IMR-90 (cell line): Measurements from ENCODE around the gene SFT2D2. TPM values are rescaled to one million over a fixed set of nuclear protein-coding genes. Genes with fewer than 3 reads are reported as not detected.

ENCODE experiments used
- ATAC-seq: fragments of 200-7000 bp; cut with Tn5 transposase; 2 replicates; pipeline ENCODE4 v1.9.1; 2020; ENCODE audit warnings: low read depth, mild to moderate bottlenecking, moderate library complexity
- BruUV-seq: library from RNA; stranded (reverse); fragments of 400-500 nt; replicated peaks from 2 replicates; lab custom pipeline; 2021; lab: Mats Ljungman, UMichigan
- CTCF ChIA-PET: fragments of 300-600 bp; formaldehyde crosslinking; extraction: SDS; loops from one replicate; lab custom pipeline; 2021; ENCODE audit warnings: antibody characterized with exemption; lab: Yijun Ruan, JAX
- POLR2A ChIA-PET: fragments of 300-600 bp; sonication (Branson Sonifier 250); formaldehyde crosslinking; loops from one replicate; lab custom pipeline; 2022; ENCODE audit warnings: antibody characterized with exemption; ENCODE audit not compliant: unreplicated experiment; lab: Charles Lee
- DNase-seq: peaks from one replicate; pipeline ENCODE4 v3.0.0; 2013
- H2AFZ ChIP-seq: replicated peaks from 2 replicates; pipeline ENCODE3; 2013; ENCODE audit warnings: low read length, mild to moderate bottlenecking; ENCODE audit not compliant: poor library complexity
- H2AK5ac ChIP-seq: 2 replicates; pipeline ENCODE4 v1.6.1; 2013; ENCODE audit warnings: low read depth, low read length, inconsistent platforms
- H2AK9ac ChIP-seq: replicated peaks from 2 replicates; pipeline ENCODE3; 2013; ENCODE audit warnings: mild to moderate bottlenecking, low read depth, low read length, moderate library complexity; ENCODE audit not compliant: poor library complexity
- H2BK120ac ChIP-seq: 2 replicates; pipeline ENCODE4 v1.6.1; 2013; ENCODE audit warnings: low read depth, low read length, inconsistent platforms
- H2BK15ac ChIP-seq: 3 replicates; pipeline ENCODE4 v1.6.1; 2013; ENCODE audit warnings: low read depth, low read length, inconsistent platforms
- H2BK20ac ChIP-seq: 2 replicates; pipeline ENCODE4 v1.6.1; 2013; ENCODE audit warnings: low read depth, mild to moderate bottlenecking, inconsistent platforms, low read length, moderate library complexity
- H2BK5ac ChIP-seq: 2 replicates; pipeline ENCODE4 v1.6.1; 2013; ENCODE audit warnings: mild to moderate bottlenecking, low read depth, low read length, inconsistent platforms; ENCODE audit not compliant: poor library complexity, severe bottlenecking
- H3K14ac ChIP-seq: replicated peaks from 2 replicates; pipeline ENCODE4 v1.6.1; 2013; ENCODE audit warnings: low read depth, low read length, inconsistent platforms
- H3K18ac ChIP-seq: 2 replicates; pipeline ENCODE4 v1.6.1; 2013; ENCODE audit warnings: low read depth, low read length, control low read depth
- H3K23ac ChIP-seq: 2 replicates; pipeline ENCODE4 v1.6.1; 2013; ENCODE audit warnings: low read depth, low read length, inconsistent platforms
- H3K27ac ChIP-seq: 2 replicates; pipeline ENCODE4 v1.5.1; 2013; ENCODE audit warnings: mild to moderate bottlenecking, control low read depth, low read length; ENCODE audit not compliant: insufficient read depth
- H3K27me3 ChIP-seq: 2 replicates; pipeline ENCODE4 v1.6.1; 2013; ENCODE audit warnings: low read length; ENCODE audit not compliant: control insufficient read depth, insufficient read depth
- H3K36me3 ChIP-seq: 2 replicates; pipeline ENCODE4 v1.6.1; 2013; ENCODE audit warnings: low read length, mixed read lengths; ENCODE audit not compliant: control insufficient read depth, insufficient read depth
- H3K4ac ChIP-seq: 2 replicates; pipeline ENCODE4 v1.6.1; 2013; ENCODE audit warnings: low read depth, low read length, inconsistent platforms
- H3K4me1 ChIP-seq: 2 replicates; pipeline ENCODE4 v1.6.1; 2013; ENCODE audit warnings: low read length, mixed read lengths; ENCODE audit not compliant: control insufficient read depth, insufficient read depth
- H3K4me2 ChIP-seq: 2 replicates; pipeline ENCODE4 v1.6.1; 2013; ENCODE audit warnings: low read depth, mild to moderate bottlenecking, control low read depth, low read length, moderate library complexity
- H3K4me3 ChIP-seq: 2 replicates; pipeline ENCODE4 v1.5.1; 2013; ENCODE audit warnings: low read depth, mild to moderate bottlenecking, control low read depth, low read length, moderate library complexity; ENCODE audit not compliant: insufficient read depth
- H3K56ac ChIP-seq: 2 replicates; pipeline ENCODE4 v1.6.1; 2013; ENCODE audit warnings: low read length, inconsistent platforms; ENCODE audit not compliant: insufficient read depth; ENCODE audit errors: extremely low read depth
- H3K79me1 ChIP-seq, 2 experiments: 2 replicates each; pipeline ENCODE4 v1.6.1; 2013; ENCODE audit warnings: low read length in 2 of 2, inconsistent platforms in 1 of 2, low read depth in 1 of 2
- H3K9ac ChIP-seq: 2 replicates; pipeline ENCODE4 v1.6.1; 2013; ENCODE audit warnings: low read depth, low read length, control low read depth
- H3K9me1 ChIP-seq: 2 replicates; pipeline ENCODE4 v1.6.1; 2013; ENCODE audit warnings: low read length, inconsistent platforms; ENCODE audit not compliant: insufficient read depth
- H3K9me3 ChIP-seq: 2 replicates; pipeline ENCODE4 v1.6.1; 2013; ENCODE audit warnings: low read length; ENCODE audit not compliant: control insufficient read depth, insufficient read depth
- H4K20me1 ChIP-seq: 2 replicates; pipeline ENCODE4 v1.6.1; 2013; ENCODE audit warnings: low read length, inconsistent platforms; ENCODE audit not compliant: insufficient read depth
- H4K5ac ChIP-seq: 2 replicates; pipeline ENCODE4 v1.6.1; 2013; ENCODE audit warnings: mild to moderate bottlenecking, low read depth, low read length, control low read depth
- H4K8ac ChIP-seq, 2 experiments: 2 replicates each; pipeline ENCODE4 v1.6.1; 2013; ENCODE audit warnings: low read depth in 2 of 2, low read length in 2 of 2, control low read depth in 1 of 2, inconsistent platforms in 1 of 2
- H4K91ac ChIP-seq: 2 replicates; pipeline ENCODE4 v1.6.1; 2013; ENCODE audit warnings: low read depth, low read length, inconsistent platforms; ENCODE audit not compliant: insufficient read depth
- CEBPB ChIP-seq: IDR thresholded peaks from 2 replicates; pipeline ENCODE4 v1.6.1; 2012; ENCODE audit warnings: low read depth, low read length, improper control_type of control experiment
- CHD1 ChIP-seq: IDR thresholded peaks from 2 replicates; pipeline ENCODE4 v1.6.1; 2012; ENCODE audit warnings: low read depth, low read length, improper control_type of control experiment
- FOS ChIP-seq: fragments of 150-350 bp; IDR thresholded peaks from 2 replicates; pipeline ENCODE4 v1.6.1; 2016; ENCODE audit warnings: low read depth, low read length
- MAFK ChIP-seq: IDR thresholded peaks from 2 replicates; pipeline ENCODE4 v1.6.1; 2012; ENCODE audit warnings: low read depth, low read length, improper control_type of control experiment
- NFE2L2 ChIP-seq: fragments of 150-350 bp; IDR thresholded peaks from 2 replicates; pipeline ENCODE4 v1.6.1; 2016; ENCODE audit warnings: low read depth, mild to moderate bottlenecking, low read length
- POLR2A ChIP-seq: IDR thresholded peaks from 2 replicates; pipeline ENCODE4 v1.6.1; 2012; ENCODE audit warnings: mild to moderate bottlenecking, low read depth, low read length
- RCOR1 ChIP-seq: IDR thresholded peaks from 2 replicates; pipeline ENCODE4 v1.6.1; 2012; ENCODE audit warnings: mild to moderate bottlenecking, low read length, improper control_type of control experiment; ENCODE audit not compliant: insufficient replicate concordance
- RFX5 ChIP-seq: IDR thresholded peaks from 2 replicates; pipeline ENCODE4 v1.8.0; 2012; ENCODE audit warnings: low read depth, mild to moderate bottlenecking, low read length, moderate library complexity
- SMC3 ChIP-seq: fragments of 150-350 bp; IDR thresholded peaks from 2 replicates; pipeline ENCODE4 v1.6.1; 2016; ENCODE audit warnings: low read depth, mild to moderate bottlenecking, antibody characterized with exemption, low read length, moderate library complexity
- WGBS, 2 experiments: methylation state at CpG; one replicate each; pipeline versions ENCODE4 v1.1.5 to v1.1.7; 2013; ENCODE audit warnings: missing lambda C conversion rate in 2 of 2; ENCODE audit not compliant: insufficient read length in 1 of 2; ENCODE audit errors: extremely low coverage in 2 of 2; 5-methylcytosine and 5-hydroxymethylcytosine counted together
- dilution Hi-C: fragments of 300-500 bp; cut with HindIII; formaldehyde crosslinking; loops from one replicate; pipeline ENCODE4 v1.14.3; 2018; ENCODE audit warnings: low sequenced_read_pairs; ENCODE audit not compliant: unreplicated experiment
- in situ Hi-C: fragments of 300-500 bp; cut with MboI; formaldehyde crosslinking; loops from 3 replicates; pipeline ENCODE4 v1.14.3; 2019; ENCODE audit warnings: low sequenced_read_pairs, inconsistent platforms, mixed read lengths
- intact Hi-C: fragments of 100-400 bp; cut with micrococcal nuclease; formaldehyde crosslinking; loops from 2 replicates; pipeline ENCODE4 v1.10.0; 2022
- polyA plus RNA-seq, 3 experiments: library from polyadenylated mRNA; depleted of rRNA; stranded (reverse); fragments of >200 nt; gene quantifications; 2 replicates each; pipeline ENCODE4 v1.2.3, GENCODE V29; 2012; ENCODE audit warnings: low replicate concordance in 1 of 3
- total RNA-seq: library from RNA; depleted of rRNA; stranded (reverse); fragments of >200 nt; gene quantifications from 2 replicates; pipeline ENCODE4 v1.2.3, GENCODE V29; 2012
- TF ChIP-seq, protein P1 (sequence below): conservative IDR thresholded peaks from 2 replicates; pipeline ENCODE4 v1.5.1; 2012; ENCODE audit warnings: mild to moderate bottlenecking, low read depth, low read length, improper control_type of control experiment

Gene SFT2D2
- total and polyA plus RNA-seq, 2 of the 4 experiments (the other 2 are of a cell fraction), result 11.1 to 37.6 TPM

- POLR2A ChIA-PET, result interaction anchor here (0.7 kb wide), 1 partner anchor 14 kb away, joined by 4 read pairs; no protein-coding TSS in a partner anchor
- H3K4me3 ChIP-seq, result no peak overlapping the region
- H4K5ac ChIP-seq, result no peak overlapping the region
- H3K4me2 ChIP-seq, result no peak overlapping the region
- H3K56ac ChIP-seq, result no peak overlapping the region
- no peaks in the 10 kb centered on the region for H3K9me3 ChIP-seq
- H3K23ac ChIP-seq, result no peak overlapping the region
- CTCF ChIA-PET, result interaction anchor here (1.0 kb wide), 1 partner anchor 12 kb away, joined by 3 read pairs; no protein-coding TSS in a partner anchor
- no peaks in the 10 kb centered on the region for H3K79me1 ChIP-seq
- no peaks in the 10 kb centered on the region for H3K27me3 ChIP-seq
- no peak overlapping the region for H3K4ac ChIP-seq
- dilution Hi-C loops (no loop called here), intact Hi-C loops (no loop called here), in situ Hi-C loops (no loop called here)
- no peaks in the 10 kb centered on the region for H3K36me3 ChIP-seq
- no peak overlapping the region for H4K8ac ChIP-seq
- H3K9ac ChIP-seq, result no peak overlapping the region
- H2BK20ac ChIP-seq, result no peak overlapping the region
- H4K91ac ChIP-seq, result no peak overlapping the region
- H2BK15ac ChIP-seq, result no peak overlapping the region
- BruUV-seq, result no TSS peak
- peaks cover 4% of the 10 kb centered on the region for H3K4me1 ChIP-seq
- DNase-seq, result no peak
- no peak for ATAC-seq
- H2BK5ac ChIP-seq, result no peak overlapping the region
- H2AK5ac ChIP-seq, result no peak overlapping the region
- 100% methylated on average over 1 of the region's 1 CpG; no CpG with 5 or more reads in 1 of the 2 experiments for WGBS, 2 experiments
- no peak overlapping the region for H2AK9ac ChIP-seq
- H2BK120ac ChIP-seq, result no peak overlapping the region
- no peak overlapping the region for H3K27ac ChIP-seq
- H3K18ac ChIP-seq, result no peak overlapping the region
- no peak for TF ChIP-seq SMC3
- no peak for TF ChIP-seq RFX5
- no peak for TF ChIP-seq MAFK
- no peak for TF ChIP-seq FOS
- no peak for TF ChIP-seq RCOR1
- TF ChIP-seq, protein P1, sequence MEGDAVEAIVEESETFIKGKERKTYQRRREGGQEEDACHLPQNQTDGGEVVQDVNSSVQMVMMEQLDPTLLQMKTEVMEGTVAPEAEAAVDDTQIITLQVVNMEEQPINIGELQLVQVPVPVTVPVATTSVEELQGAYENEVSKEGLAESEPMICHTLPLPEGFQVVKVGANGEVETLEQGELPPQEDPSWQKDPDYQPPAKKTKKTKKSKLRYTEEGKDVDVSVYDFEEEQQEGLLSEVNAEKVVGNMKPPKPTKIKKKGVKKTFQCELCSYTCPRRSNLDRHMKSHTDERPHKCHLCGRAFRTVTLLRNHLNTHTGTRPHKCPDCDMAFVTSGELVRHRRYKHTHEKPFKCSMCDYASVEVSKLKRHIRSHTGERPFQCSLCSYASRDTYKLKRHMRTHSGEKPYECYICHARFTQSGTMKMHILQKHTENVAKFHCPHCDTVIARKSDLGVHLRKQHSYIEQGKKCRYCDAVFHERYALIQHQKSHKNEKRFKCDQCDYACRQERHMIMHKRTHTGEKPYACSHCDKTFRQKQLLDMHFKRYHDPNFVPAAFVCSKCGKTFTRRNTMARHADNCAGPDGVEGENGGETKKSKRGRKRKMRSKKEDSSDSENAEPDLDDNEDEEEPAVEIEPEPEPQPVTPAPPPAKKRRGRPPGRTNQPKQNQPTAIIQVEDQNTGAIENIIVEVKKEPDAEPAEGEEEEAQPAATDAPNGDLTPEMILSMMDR, result no peak
- no peak for TF ChIP-seq POLR2A
- no peak for TF ChIP-seq CEBPB
- TF ChIP-seq CHD1, result no peak
- no peak for TF ChIP-seq NFE2L2
- no peaks in the 10 kb centered on the region for H3K9me1 ChIP-seq
- no peaks in the 10 kb centered on the region for H4K20me1 ChIP-seq
- no peak overlapping the region for H2AFZ ChIP-seq
- no peak overlapping the region for H3K14ac ChIP-seq
Measured at GRCh38 chr1:168279253-168279652, 53.4 kb downstream of the SFT2D2 start.
